CD1c-positive myeloid dendritic cell (primary cell): Measurements from ENCODE around the gene POLE.
"Not testable (repeated sequence)": the region's sequence is repeated elsewhere in the genome, so short reads cannot be mapped to it uniquely, and the experiment has no call there.

Source experiments
- DNase-seq: peaks from one replicate; pipeline ENCODE4 v3.0.0-alpha.2; 2016; ENCODE audit errors: extremely low spot score

POLE gene

DNA sequence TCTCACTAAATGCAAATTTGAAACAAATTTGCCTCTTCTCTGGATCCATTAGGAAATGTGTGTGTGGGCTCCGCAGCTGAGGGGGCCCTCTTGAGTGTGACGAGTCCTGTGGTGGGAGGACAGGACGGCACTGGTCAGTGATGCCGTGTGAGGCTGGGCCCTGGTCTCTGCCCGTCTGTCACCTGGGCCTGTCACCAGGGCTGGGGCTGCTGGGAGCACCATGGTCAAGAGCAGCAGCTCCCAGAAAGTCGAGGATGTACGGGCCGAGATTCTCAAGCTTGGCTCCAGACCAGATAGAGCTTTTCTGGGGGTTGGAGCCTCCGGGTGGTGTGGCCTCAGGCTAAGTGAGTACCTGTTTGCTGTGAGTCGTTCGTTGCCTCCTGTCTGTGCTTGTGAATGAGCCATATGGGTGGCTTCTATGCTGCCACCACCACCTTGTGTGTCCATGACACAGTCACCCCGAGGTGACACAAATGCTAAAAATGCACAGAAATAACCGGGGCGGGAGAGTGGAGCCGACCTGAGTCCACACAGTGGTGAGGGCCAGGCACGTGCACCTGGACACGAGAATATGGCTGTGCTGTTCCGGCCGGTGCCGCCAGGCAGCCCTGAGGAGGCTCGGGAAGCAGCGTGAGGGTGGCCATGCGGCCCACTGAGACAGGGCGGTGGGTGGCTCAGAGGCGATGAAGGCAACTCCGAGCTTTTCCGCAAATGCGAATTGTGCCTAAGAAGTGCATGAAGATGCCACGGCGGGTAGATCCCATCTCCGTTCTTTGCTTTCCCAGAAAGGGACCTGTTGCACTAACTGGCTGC lies 32.2 kb upstream of the POLE start:
- DNase-seq, result no peak

DNA sequence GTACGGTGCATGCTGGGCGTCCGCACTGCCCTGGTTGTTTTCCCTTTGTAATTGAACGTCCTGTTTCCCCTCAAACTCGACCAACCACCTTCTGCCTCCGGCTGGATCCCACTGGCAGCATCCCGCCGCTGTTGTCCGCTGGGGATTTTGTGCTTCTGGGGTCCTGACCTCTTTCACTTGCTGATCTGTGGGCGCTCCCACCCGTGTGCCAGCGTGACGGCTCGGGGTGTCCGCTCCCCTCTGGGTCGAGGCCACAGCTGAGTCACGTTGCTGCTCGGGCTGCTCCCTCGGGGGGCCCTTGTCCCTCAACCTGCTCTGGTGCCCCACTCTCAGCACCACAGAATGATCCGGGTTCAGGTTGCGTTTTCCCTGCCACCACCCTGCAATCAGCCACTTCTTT lies 31.5 kb upstream of the POLE start:
- DNase-seq, result no peak

DNA sequence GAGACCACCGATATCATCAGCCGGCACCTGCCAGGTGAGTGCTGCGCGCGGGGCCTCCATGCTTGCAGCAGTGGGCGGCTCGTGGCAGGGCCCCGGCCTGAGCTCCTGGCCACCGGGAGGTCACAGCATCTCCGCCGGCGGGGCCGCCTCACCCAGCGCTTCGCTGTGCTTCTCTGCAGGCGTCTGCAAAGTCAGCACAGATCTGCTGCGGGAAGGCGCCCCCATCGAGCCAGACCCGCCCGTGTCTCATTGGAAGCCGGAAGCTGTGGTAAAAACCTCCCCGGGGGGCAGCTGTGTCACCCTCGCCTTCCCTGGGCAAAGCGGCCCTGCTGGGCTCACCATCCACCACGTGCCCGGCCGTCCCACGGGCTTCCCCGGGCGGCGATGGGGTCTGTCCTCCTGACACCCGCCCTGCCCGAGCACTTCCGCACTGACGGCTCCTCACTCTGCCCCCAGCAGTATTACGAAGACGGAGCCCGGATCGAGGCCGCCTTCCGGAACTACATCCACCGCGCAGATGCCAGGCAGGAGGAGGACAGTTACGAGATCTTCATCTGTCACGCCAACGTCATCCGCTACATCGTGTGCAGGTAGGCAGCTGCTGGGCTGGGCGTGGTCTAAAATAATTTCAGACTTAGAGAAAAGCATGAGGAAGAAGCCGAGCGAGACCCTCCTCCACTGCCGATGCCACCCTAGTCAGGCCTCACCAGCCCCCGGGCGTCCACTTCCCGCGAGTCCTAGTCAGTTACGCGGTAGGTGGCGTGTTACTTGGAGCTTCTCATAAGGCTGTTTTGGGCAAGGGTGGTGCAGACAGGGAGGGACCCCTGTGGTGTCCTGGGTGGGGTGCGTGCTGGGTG lies 30.6 kb upstream of the POLE start:
- DNase-seq, result no peak

DNA sequence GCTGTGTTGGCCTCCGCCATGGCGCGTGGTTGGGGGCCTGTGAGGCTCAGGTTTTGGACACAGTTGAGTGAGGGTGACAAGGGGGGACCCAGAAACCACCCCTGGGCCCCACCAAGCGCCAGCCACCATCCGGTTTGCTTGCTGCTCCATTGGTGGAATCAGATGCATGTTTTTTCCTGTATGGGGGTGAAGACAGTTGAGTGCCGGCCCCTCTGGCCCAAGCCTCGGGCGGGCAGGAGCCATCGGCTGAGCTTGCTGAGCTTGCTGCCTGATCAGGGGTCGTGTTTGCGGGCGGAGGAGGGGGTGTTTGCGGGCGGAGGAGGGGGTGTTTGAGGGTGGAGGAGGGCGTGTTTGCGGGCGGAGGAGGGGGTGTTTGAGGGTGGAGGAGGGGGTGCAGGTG lies 29.9 kb upstream of the POLE start:
- DNase-seq, result no peak

DNA sequence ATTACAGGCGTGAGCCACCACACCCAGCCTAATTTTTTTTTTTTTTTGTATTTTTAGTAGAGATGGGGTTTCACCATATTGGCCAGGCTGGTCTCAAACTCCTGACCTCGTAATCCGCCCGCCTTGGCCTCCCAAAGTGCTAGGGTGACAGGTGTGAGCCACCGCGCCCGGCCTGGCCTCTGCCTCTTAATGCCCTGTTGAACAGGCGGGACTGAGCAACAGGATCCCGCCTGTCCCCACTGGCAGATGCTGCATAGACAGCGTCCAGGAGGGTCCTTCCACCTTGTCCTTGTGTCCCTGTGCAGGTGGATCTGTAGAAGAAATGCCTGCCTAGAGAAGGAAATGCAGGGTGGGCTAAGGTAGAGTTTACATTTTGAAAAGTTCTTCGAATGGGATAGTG lies 29.2 kb upstream of the POLE start:
- DNase-seq, result no peak

DNA sequence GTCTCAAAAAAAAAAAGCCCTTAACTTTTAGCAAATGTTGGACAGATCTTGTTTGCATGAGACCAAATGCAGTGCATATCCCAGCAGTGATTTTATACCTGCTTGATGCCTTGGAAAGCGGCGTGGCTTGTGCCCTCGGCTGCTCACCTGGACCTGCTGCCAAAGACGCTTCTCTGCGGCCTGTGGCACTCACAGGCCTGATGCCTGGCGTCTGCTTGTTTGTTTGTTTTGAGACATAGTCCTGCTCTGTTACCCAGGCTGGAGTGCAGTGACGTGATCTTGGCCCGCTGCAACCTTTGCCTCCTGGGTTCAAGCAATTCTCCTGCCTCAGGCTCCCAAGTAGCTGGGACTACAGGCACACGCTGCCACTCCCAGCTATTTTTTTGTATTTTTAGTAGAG lies 28.7 kb upstream of the POLE start:
- no peak for DNase-seq

DNA sequence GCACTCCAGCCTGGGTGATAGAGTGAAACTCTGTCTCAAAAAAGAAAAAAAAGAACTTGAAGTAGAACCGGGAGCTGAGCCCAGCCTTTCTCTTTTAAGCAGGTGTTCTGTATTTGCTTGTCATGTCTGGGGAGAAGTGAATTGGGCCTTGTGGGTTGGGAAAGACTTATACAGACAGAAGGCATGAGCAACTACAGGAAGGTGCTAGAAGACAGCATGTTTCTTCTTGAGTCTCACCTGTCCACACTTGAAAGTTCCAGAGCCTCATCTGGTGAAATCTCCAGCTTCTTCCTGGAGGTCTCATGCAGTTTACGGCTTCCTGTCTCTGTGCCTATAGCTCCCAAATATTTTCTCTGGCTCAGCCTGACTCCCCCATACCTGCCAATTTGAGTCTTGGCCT lies 26.0 kb upstream of the POLE start:
- no peak for DNase-seq

DNA sequence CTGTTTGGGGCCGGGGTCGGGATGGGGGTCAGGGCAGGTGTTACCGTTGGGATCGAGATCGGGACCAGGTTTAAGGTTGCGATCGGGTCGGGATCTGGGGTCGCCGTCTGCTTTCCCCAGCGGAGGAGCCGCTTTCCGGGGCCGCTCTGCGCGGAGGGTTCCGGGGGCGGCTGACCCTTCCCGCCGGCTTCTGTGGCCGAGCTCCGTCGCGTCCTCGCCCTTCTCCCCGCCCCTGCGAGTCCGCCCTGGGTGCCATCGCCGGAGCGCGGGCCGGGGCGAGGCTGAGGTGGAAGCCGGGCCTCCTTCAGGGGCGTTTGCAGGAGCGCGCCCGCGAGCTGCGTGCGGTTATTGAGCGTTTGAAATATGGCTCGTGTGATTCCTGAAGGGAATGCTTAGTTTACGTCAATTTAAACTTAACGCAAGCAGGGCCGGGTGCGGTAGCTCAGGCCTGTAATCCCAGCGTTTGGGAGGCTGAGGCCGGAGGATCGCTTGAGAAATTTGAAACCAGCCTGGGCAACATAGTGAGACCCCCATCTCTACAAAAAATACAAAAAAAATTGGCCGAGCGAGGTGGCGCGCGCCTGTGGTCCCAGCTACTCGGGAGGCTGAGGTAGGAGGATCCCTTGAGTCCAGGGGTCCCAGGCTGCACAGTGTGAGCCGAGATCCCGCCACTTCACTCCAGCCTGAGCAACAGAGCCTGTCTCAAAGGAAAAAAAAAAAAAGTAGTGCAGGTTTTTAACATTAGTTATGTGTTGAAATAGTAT lies 24.1 kb upstream of the POLE start:
- DNase-seq, result peak; percentile 38

DNA sequence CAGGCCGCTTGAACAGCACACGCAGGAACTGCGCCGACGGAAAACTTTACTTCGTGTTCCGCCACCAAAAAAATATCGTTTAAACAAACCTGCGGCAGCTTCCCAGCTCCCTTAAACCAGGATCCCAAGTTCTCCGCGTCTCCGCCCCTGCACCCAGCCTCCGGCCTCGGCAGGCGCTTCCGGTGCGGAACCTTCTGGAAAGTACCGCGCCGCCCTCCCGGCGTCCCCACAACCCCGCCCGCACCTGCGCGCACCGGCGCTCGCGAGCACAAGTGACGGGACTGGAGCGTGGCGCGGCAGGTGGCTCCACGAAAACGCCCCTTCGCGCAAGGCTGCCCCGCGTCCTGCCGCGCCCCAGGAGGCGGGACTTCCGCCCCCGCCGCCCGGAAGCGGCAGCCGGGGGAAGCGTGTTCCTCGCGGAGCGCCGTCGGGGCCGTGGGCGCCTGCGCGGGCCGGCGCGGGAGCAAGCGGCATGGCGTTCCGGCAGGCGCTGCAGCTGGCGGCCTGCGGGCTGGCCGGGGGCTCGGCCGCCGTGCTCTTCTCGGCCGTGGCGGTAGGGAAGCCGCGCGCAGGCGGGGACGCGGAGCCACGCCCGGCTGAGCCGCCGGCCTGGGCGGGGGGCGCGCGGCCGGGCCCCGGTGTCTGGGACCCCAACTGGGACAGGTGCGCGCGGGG lies 23.4 kb upstream of the POLE start, which contains the start of gene PGAM5:
TSS of gene PGAM5 (plus strand) at position 438 of the 675 bp plus-strand sequence. CDS start at position 473, 35 bp downstream.
- DNase-seq, result peak; percentile 96

DNA sequence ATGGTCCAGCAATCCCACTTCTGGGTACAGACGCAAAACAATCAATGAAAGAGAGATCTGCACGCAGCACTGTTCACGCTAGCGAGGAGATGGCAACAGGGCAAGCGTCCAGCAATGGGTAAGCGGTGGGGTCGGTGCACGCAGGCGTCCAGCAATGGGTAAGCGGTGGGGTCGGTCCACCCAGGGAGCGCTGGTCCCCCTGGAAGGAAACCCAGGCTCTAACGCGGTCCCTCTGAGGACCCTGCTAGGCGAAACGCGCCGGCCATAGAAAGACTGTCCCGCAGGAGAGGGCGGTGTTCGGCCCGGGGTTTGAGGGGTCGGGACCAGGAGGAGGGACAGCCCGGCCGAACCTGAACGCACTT lies 22.9 kb upstream of the POLE start:
- no peak for DNase-seq

DNA sequence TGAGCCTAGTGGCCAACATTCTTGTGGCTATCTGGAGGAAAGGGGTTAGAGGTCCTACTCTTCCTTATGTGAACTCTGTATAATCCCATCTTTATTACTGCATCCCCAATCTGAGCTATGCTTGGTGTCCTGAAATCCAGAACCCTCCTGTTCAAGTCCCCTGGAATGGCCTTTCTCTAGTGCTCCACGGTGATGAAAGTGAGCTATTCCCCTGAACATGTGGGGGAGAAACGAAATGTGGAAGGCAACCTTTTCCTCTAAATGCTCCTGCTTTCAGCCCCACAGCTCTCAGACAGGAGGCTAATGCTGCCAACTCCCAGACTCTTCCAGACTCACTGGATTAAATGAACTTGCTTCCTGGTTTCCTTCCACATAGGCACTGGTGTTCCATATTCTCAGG lies 21.0 kb upstream of the POLE start:
- DNase-seq, result no peak

DNA sequence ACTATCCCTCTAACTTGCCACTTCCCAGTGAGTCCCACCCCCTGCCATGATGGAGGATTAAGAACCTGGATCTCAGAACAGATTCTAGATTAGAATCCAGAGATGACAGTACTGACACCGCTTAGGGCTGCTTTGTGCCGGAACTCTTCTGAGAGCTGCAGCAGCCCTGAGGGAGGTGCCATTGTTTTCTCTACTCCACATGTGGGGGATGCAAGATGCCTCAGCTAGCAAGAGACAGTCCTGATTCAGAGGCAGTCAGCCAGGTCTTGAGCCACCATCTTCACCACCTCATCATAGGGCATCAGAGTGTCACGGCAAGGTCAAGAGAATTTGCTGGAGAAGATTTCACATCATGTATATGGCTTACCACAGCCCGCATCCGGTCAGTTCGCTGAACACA lies 20.1 kb upstream of the POLE start:
- no peak for DNase-seq

DNA sequence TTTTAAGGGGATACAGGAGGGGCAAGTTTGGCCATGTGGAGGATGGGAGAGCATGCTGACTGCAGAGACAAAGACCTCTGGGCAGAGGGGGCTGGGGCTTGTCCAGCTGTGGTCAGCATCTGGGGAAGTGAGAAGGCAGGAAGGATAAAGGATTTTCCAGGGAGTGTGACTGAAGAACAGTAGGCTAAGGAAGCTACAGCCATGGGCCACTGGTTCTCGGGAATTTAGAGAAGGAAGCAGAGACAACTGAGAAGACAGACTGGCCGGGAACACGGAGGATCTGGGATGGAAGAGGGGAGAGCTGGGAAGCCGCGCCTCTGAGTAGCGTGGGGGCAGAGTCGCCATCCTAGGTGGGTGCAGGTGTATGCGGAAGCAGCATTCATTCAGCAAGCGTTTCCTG lies 16.5 kb upstream of the POLE start:
- DNase-seq, result no peak

DNA sequence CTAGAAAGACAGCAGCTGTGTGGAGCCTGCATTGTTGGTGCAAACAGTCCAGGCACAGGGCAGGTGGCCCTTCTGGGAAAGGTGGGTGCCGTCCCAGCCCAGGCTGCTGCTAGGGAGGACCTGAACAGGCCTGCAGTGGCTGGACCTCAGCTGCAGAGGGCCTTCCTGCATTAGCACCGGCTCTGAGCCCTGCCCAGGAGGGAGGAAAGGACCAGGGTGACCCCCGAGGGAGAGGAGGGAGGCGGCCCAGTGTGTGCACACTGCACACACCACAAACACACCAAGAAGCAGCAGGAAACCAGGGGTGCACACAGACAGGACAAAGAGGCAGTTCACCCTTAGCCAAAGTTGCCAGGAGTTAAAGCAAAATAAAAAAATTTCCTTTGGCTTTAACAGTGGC lies 15.5 kb upstream of the POLE start:
- DNase-seq, result no peak

DNA sequence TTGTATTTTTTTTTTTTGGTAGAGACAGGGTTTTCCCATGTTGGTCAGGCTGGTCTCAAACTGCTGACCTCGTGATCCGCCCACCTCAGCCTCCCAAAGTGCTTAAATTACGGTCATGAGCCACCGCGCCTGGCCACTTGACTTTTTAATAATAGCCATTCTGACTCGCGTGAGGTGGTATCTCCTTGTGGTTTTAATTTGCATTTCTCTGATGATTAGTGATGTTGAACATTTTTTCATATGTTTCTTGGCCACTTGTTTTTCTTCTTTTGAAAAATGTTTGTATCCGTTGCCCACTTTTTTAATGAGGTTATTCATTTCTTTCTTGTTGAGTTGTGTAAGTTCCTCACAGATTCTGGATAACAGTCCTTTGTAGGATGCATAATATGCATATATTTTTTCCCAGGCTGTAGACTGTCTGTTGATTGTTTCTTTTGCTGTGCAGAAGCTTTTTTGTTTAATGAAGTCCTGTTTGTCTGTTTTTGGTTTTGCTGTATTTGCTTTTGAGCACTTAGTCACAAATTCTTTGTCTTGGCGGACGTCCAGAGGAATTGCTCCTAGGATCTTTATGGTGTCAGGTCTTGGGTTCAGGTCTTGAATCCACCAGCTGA lies 13.2 kb upstream of the POLE start:
- no peak for DNase-seq

DNA sequence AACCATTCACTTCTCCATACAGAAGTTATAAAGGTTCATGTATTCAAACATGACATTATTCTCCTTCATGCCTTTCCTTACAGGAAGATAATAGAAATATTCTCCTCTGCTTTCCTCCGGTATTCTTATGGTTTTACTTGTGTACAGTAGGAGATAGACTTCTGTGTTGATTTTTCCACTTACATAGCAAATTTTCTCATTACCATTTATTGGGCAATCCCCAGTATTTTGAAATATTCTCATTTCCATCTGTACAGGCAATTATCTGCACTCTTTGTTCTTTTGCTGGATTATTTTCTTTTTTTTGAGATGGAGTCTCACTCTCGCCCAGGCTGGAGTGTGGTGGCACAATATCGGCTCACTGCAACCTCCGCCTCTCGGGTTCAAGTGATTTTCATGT lies 11.2 kb upstream of the POLE start:
- DNase-seq, result peak; percentile 6

DNA sequence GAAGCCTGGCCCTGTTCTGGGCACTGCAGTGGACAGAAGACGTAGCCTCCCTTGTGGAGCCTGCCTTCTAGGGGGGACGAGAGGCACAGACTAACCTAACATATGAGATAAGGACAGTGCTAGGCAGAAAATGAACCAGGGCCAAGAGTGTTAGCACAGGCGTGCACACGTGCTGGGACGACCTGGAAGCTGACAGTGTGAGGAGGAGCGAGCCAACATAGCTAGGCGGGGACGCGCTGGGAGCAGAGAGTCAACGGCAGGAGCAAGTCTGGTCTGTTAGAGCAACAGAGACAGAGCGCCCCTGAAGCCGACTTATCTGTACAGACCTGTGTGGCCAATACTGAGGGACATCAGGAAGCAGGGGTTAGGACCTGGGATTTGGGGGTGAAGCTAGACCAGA lies 8.3 kb upstream of the POLE start:
- no peak for DNase-seq

DNA sequence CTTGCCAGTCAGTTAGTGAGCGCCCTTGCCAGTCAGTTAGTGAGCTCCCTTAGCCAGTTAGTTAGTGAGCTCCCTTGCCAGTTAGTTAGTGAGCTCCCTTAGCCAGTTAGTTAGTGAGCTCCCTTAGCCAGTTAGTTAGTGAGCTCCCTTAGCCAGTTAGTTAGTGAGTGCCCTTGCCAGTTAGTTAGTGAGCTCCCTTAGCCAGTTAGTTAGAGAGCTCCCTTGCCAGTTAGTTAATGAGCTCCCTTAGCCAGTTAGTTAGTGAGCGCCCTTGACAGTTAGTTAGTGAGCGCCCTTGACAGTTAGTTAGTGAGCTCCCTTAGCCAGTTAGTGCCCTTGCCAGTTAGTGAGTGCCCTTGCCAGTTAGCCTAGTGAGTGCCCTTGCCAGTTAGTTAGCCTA lies 7.7 kb upstream of the POLE start:
- DNase-seq, result not testable (repeated sequence)

DNA sequence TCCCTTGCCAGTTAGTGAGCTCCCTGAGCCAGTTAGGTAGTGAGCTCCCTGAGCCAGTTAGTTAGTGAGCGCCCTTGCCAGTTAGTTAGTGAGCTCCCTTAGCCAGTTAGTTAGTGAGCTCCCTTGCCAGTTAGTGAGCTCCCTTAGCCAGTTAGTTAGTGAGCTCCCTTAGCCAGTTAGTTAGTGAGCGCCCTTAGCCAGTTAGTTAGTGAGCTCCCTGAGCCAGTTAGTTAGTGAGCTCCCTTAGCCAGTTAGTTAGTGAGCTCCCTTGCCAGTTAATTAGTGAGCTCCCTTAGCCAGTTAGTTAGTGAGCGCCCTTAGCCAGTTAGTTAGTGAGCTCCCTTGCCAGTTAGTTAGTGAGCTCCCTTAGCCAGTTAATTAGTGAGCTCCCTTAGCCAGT lies 4.9 kb upstream of the POLE start:
- not testable (repeated sequence) for DNase-seq

DNA sequence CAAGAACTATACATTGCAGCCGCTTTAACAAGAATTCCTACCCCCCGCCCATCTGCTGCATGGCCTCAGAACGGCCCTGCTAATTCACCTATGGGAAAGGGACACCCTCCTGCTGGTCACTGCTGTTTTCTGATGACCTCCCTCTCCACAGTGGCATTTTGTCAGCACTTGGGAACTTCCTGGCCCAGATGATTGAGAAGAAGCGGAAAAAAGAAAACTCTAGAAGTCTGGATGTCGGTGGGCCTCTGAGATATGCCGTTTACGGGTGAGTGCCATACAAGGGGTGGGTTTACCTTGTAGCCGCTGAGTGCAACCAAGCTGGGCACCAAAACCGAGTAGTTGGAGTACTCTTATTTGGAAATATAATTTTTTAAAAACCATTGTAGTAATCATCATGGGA lies 3.0 kb upstream of the POLE start:
- DNase-seq, result no peak

DNA sequence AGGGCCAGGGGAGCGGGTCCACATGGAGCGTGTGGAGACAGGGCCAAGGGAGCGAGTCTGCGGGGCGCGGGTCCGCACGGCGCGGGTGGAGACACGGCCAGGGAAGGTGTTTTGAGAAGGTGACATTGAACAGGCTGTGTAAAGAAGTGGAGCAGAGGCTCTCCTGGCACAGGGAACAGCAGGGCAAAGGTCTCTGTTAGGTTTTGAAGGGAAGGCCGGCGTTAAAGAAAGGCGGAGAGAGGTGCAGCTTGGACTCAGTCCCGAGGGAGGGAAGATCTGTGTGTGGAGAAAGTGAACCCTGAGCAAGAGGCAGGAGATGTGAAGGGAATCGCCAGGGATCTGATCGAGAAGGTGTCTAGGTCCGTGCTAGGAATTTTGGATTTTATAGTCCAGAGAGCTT lies 2.1 kb upstream of the POLE start:
- no peak for DNase-seq
